Measurements from ENCODE around the gene TIGIT.
"Not testable (repeated sequence)": the region's sequence is repeated elsewhere in the genome, so short reads cannot be mapped to it uniquely, and the experiment has no call there.

TIGIT gene

GRCh38 chr3:114274929-114275328 lies 18.9 kb upstream of the TIGIT start:
- H3K36me3 ChIP-seq (ENCODE audit: insufficient read depth, insufficient read length, low read length): no peaks in the 10 kb centered on the region
- H3K27me3 ChIP-seq (ENCODE audit: insufficient read depth, insufficient read length): no peaks in the 10 kb centered on the region
- no peak for DNase-seq (ENCODE audit: low read depth, low spot score)
- peaks cover 24% of the 10 kb centered on the region; the same call in 1 of the 2 replicates for H3K9me3 ChIP-seq (ENCODE audit: insufficient read depth, low read length)
- TF ChIP-seq YY1 (IDR thresholded peaks at IDR 0.05; ENCODE audit: insufficient read depth, insufficient read length): no peak
- no peak for TF ChIP-seq ZNF274 (IDR thresholded peaks at IDR 0.05; ENCODE audit: low read depth, low read length)
- TF ChIP-seq SUZ12 (IDR thresholded peaks at IDR 0.05; ENCODE audit: extremely low read depth, insufficient read depth, insufficient read length): no peak
- H3K4me3 ChIP-seq (ENCODE audit: insufficient read length, low read depth): no peak overlapping the region
- no peak overlapping the region for H3K9ac ChIP-seq (ENCODE audit: insufficient read length, low read depth)
- H3K4me1 ChIP-seq (ENCODE audit: insufficient read depth, insufficient read length): no peaks in the 10 kb centered on the region

DNA sequence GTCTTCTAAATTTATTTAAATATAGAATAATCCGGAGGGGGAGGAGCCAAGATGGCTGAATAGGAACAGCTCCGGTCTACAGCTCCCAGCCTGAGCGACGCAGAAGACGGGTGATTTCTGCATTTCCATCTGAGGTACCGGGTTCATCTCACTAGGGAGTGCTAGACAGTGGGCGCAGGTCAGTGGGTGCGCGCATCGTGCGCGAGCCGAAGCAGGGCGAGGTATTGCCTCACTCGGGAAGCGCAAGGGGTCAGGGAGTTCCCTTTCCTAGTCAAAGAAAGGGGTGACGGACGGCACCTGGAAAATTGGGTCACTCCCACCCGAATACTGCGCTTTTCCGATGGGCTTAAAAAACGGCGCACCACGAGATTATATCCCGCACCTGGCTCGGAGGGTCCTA lies 17.0 kb upstream of the TIGIT start:
- not testable (repeated sequence) for H3K36me3 ChIP-seq (ENCODE audit: insufficient read depth, insufficient read length, low read length); H3K9ac ChIP-seq (ENCODE audit: insufficient read length, low read depth); H3K27me3 ChIP-seq (ENCODE audit: insufficient read depth, insufficient read length); H3K4me1 ChIP-seq (ENCODE audit: insufficient read depth, insufficient read length); DNase-seq (ENCODE audit: low read depth, low spot score); H3K4me3 ChIP-seq (ENCODE audit: insufficient read length, low read depth)
- peaks cover 20% of the 10 kb centered on the region; the same call in 1 of the 2 replicates for H3K9me3 ChIP-seq (ENCODE audit: insufficient read depth, low read length)

DNA sequence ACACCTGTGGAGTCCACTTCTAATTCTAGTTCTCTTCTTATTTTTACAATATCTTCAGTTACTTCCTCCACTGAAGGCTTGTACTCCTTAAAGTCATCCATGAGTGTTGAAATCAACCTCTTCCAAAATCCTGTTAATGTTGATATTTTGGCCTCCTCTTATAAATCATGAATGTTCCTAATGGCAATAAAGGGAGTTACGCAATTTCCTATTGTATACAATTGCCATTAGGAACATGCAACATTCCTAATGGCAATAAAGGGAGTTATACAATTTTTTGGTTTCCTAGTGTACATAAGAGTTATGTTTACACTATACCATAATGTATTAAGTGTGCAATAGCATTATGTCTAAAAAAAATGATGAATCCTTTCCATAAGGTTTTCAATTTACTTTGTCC lies 9.2 kb upstream of the TIGIT start:
- TF ChIP-seq YY1 (IDR thresholded peaks at IDR 0.05; ENCODE audit: insufficient read depth, insufficient read length) (no peak), SUZ12 (IDR thresholded peaks at IDR 0.05; ENCODE audit: extremely low read depth, insufficient read depth, insufficient read length) (no peak), ZNF274 (IDR thresholded peaks at IDR 0.05; ENCODE audit: low read depth, low read length) (no peak)
- no peak for DNase-seq (ENCODE audit: low read depth, low spot score)
- no peaks in the 10 kb centered on the region for H3K9me3 ChIP-seq (ENCODE audit: insufficient read depth, low read length)
- H3K9ac ChIP-seq (ENCODE audit: insufficient read length, low read depth): no peak overlapping the region
- H3K36me3 ChIP-seq (ENCODE audit: insufficient read depth, insufficient read length, low read length): no peaks in the 10 kb centered on the region
- no peak overlapping the region for H3K4me3 ChIP-seq (ENCODE audit: insufficient read length, low read depth)
- no peaks in the 10 kb centered on the region for H3K27me3 ChIP-seq (ENCODE audit: insufficient read depth, insufficient read length)
- H3K4me1 ChIP-seq (ENCODE audit: insufficient read depth, insufficient read length): no peaks in the 10 kb centered on the region

DNA sequence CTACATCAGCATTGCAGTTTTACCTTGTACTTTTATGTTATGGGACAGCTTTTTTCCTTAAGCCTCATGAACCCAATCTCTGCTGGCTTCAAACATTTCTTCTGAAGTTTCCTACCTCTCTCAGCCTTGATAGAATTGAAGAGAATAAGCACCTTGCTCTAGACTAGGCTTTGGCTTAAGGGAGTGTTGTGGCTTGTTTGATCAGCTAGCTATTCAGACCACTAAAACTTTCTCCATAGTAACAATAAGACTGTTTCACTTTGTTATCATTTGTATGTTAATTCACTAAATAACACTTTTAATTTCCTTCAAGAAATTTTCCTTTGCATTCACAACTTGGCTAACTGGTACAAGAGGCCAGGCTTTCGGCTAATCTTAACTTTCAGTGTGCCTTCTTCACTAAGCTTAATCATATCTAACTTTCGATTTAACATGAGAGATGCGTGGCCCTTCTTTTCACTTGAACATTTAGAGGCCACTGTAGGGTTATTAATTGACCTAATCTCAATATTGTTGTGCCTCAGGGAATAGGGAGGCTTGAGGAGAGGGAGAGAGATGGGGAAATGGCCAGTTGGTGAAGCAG lies 8.1 kb upstream of the TIGIT start:
- TF ChIP-seq YY1 (IDR thresholded peaks at IDR 0.05; ENCODE audit: insufficient read depth, insufficient read length) (no peak), ZNF274 (IDR thresholded peaks at IDR 0.05; ENCODE audit: low read depth, low read length) (no peak), SUZ12 (IDR thresholded peaks at IDR 0.05; ENCODE audit: extremely low read depth, insufficient read depth, insufficient read length) (no peak)
- DNase-seq (ENCODE audit: low read depth, low spot score): no peak
- Histone ChIP-seq H3K9me3 (ENCODE audit: insufficient read depth, low read length) (no peaks in the 10 kb centered on the region), H3K4me3 (ENCODE audit: insufficient read length, low read depth) (no peak overlapping the region), H3K9ac (ENCODE audit: insufficient read length, low read depth) (no peak overlapping the region), H3K27me3 (ENCODE audit: insufficient read depth, insufficient read length) (no peaks in the 10 kb centered on the region), H3K4me1 (ENCODE audit: insufficient read depth, insufficient read length) (no peaks in the 10 kb centered on the region), H3K36me3 (ENCODE audit: insufficient read depth, insufficient read length, low read length) (no peaks in the 10 kb centered on the region)

DNA sequence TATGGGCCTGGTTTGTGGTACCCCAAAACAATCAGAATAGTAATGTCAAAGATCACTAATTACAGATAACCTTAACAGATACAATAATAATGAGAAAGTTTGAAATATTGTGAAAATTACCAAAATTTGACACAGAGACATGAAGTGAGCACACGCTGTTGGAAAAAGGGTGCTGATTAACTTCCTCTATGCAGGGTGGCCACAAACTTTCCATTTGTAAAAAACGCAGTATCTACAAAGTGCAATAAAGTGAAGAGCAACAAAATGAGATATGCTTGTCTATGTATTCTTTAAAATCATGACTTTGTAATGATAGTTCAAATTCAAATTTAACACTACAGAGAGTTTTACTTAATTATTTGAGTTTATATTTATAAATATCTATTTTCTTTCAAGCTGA lies 7.6 kb upstream of the TIGIT start:
- Histone ChIP-seq H3K36me3 (ENCODE audit: insufficient read depth, insufficient read length, low read length) (no peaks in the 10 kb centered on the region), H3K4me3 (ENCODE audit: insufficient read length, low read depth) (no peak overlapping the region), H3K4me1 (ENCODE audit: insufficient read depth, insufficient read length) (peaks cover 4% of the 10 kb centered on the region), H3K9me3 (ENCODE audit: insufficient read depth, low read length) (no peaks in the 10 kb centered on the region), H3K27me3 (ENCODE audit: insufficient read depth, insufficient read length) (no peaks in the 10 kb centered on the region), H3K9ac (ENCODE audit: insufficient read length, low read depth) (no peak overlapping the region)
- TF ChIP-seq YY1 (IDR thresholded peaks at IDR 0.05; ENCODE audit: insufficient read depth, insufficient read length): no peak
- no peak for TF ChIP-seq ZNF274 (IDR thresholded peaks at IDR 0.05; ENCODE audit: low read depth, low read length)
- no peak for TF ChIP-seq SUZ12 (IDR thresholded peaks at IDR 0.05; ENCODE audit: extremely low read depth, insufficient read depth, insufficient read length)
- DNase-seq (ENCODE audit: low read depth, low spot score): no peak

DNA sequence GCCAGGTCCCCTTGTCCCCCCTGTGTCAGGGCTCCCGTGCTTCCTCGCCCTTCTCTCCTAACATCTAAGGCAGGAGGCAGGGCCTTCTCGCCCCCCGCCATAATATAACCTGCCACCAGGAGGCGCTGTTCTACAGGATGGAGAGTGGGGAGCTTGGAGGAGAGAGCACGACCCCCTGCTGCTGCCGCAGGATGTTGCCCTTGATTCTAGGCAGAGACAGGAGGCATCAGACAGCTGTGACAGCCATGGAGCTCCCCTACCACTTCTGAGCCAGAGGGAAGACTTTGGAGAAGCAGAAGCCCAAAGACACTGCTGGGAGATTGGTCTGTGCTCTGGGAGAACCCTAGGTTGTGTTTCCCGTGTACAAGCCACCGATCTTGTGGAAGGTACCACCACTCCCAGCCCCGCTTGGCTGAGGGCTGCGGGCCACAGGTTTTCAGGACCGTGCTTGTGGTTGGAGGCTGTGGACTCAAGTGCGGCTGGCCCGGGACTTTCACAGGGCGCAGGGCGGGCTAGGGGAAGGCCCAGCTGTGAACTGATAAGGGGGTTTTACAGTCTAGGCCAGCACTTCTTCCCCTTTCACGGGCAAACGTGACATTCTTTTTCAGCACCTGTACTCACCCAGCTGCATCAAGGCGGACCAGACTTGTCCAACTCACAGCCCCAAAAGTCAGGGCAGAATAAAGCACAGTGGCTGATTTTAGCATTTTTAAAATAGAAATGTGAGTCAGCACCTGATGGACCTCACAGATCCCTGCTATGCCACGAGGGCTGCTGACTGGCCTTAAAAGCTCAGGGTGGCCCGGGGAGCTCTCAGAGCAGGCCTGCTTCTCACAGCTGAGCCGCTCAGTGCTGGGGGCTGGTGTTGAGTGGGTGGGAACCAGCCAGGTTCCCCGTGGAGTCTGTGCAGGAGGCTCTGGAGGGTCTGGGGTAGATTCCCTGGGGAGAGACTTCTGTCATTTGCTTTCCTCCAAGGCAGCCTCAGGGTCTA lies 2.6 kb upstream of the TIGIT start:
- Histone ChIP-seq H3K27me3 (ENCODE audit: insufficient read depth, insufficient read length) (no peaks in the 10 kb centered on the region), H3K4me1 (ENCODE audit: insufficient read depth, insufficient read length) (peaks cover 6% of the 10 kb centered on the region), H3K4me3 (ENCODE audit: insufficient read length, low read depth) (no peak overlapping the region), H3K36me3 (ENCODE audit: insufficient read depth, insufficient read length, low read length) (no peaks in the 10 kb centered on the region), H3K9ac (ENCODE audit: insufficient read length, low read depth) (no peak overlapping the region), H3K9me3 (ENCODE audit: insufficient read depth, low read length) (no peaks in the 10 kb centered on the region)
- TF ChIP-seq ZNF274 (IDR thresholded peaks at IDR 0.05; ENCODE audit: low read depth, low read length) (no peak), YY1 (IDR thresholded peaks at IDR 0.05; ENCODE audit: insufficient read depth, insufficient read length) (no peak), SUZ12 (IDR thresholded peaks at IDR 0.05; ENCODE audit: extremely low read depth, insufficient read depth, insufficient read length) (no peak)
- peak; percentile 89 for DNase-seq (ENCODE audit: low read depth, low spot score)

DNA sequence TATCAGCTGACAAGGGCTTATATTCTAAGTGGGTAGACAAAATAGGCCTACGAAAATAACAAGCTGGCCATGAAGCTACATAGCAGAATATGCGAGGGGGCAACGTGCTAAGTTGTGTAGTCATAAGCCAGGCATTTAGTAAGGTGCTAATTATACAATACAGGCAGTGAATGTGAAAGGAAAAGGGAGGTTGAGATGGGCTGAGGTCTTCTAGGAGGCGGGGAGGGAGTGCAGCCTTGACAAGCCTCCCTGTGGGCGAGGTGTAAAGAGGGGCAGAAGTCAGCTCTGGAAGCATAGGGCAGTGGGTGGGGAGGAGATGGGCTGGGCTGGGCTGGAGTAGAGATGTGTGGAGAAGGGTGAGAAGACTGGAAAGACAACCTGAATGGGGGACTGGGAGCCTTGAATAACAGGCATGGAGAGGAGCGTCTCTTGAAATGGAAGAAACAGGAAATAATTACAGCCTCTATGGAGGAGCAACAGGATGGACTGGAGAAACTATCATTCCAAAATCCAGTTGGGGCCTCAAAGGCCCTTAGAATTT lies 1.2 kb downstream of the TIGIT start:
- no peaks in the 10 kb centered on the region for H3K27me3 ChIP-seq (ENCODE audit: insufficient read depth, insufficient read length)
- H3K9ac ChIP-seq (ENCODE audit: insufficient read length, low read depth): no peak overlapping the region
- no peak overlapping the region for H3K4me3 ChIP-seq (ENCODE audit: insufficient read length, low read depth)
- H3K36me3 ChIP-seq (ENCODE audit: insufficient read depth, insufficient read length, low read length): no peaks in the 10 kb centered on the region
- peaks cover 6% of the 10 kb centered on the region for H3K4me1 ChIP-seq (ENCODE audit: insufficient read depth, insufficient read length)
- no peak for DNase-seq (ENCODE audit: low read depth, low spot score)
- no peaks in the 10 kb centered on the region for H3K9me3 ChIP-seq (ENCODE audit: insufficient read depth, low read length)
- TF ChIP-seq SUZ12 (IDR thresholded peaks at IDR 0.05; ENCODE audit: extremely low read depth, insufficient read depth, insufficient read length) (no peak), YY1 (IDR thresholded peaks at IDR 0.05; ENCODE audit: insufficient read depth, insufficient read length) (no peak), ZNF274 (IDR thresholded peaks at IDR 0.05; ENCODE audit: low read depth, low read length) (no peak)
